K562 (cell line): ENCODE results near the gene LCN12. TPM values are rescaled to one million over a fixed set of nuclear protein-coding genes. Genes with fewer than 3 reads are reported as not detected.
A peak's percentile ranks its signal among the peaks of the same experiment; 100 is the strongest.

Experiments used
- ATF4 ChIP-seq: fragments of 450-650 bp; formaldehyde crosslinking; IDR thresholded peaks from 2 replicates; pipeline ENCODE4 v1.4.0; 2022; ENCODE audit warnings: mild to moderate bottlenecking, moderate library complexity
- CUX1 ChIP-seq: fragments of 200-800 bp; sonication (Bioruptor generic); IDR thresholded peaks from 2 replicates; pipeline ENCODE4 v1.6.1; 2016; ENCODE audit warnings: missing genetic modification characterization, missing compliant biosample characterization
- DLX4 ChIP-seq: fragments of 250-450 bp; sonication (Bioruptor Pico); IDR thresholded peaks from 2 replicates; pipeline ENCODE4 v1.6.1; 2021; ENCODE audit warnings: mild to moderate bottlenecking
- GATAD2B ChIP-seq: fragments of 450-650 bp; IDR thresholded peaks from 2 replicates; pipeline ENCODE4 v1.6.1; 2017; ENCODE audit warnings: mild to moderate bottlenecking, borderline replicate concordance
- GTF2F1 ChIP-seq: IDR thresholded peaks from 2 replicates; pipeline ENCODE4 v1.6.1; 2011; ENCODE audit warnings: low read depth, low read length, improper control_type of control experiment
- HINFP ChIP-seq: fragments of 450-650 bp; conservative IDR thresholded peaks from 2 replicates; pipeline ENCODE4 v1.6.1; 2016; ENCODE audit warnings: missing genetic modification characterization, low read depth, mild to moderate bottlenecking, control low read depth, missing compliant biosample characterization
- KAT8 ChIP-seq: fragments of 450-650 bp; IDR thresholded peaks from 2 replicates; pipeline ENCODE4 v1.6.1; 2016; ENCODE audit warnings: low read depth, mild to moderate bottlenecking
- LEF1 ChIP-seq: fragments of 450-650 bp; IDR thresholded peaks from 2 replicates; pipeline ENCODE4 v1.6.1; 2016; ENCODE audit warnings: mild to moderate bottlenecking
- RBM25 ChIP-seq: fragments of 200-400 bp; formaldehyde crosslinking; IDR thresholded peaks from 2 replicates; pipeline ENCODE4 v1.6.1; 2018; ENCODE audit warnings: low read length, low read depth, moderate library complexity; ENCODE audit not compliant: severe bottlenecking
- SAFB ChIP-seq: fragments of 200-400 bp; formaldehyde crosslinking; IDR thresholded peaks from 2 replicates; pipeline ENCODE4 v1.6.1; 2017; ENCODE audit warnings: low read depth, low read length, borderline replicate concordance
- SNRNP70 ChIP-seq: fragments of 200-400 bp; formaldehyde crosslinking; optimal IDR thresholded peaks from 2 replicates; pipeline ENCODE3; 2017; ENCODE audit warnings: low read depth, low read length
- THRAP3 ChIP-seq: fragments of 450-650 bp; IDR thresholded peaks from 2 replicates; pipeline ENCODE4 v1.6.1; 2016; ENCODE audit warnings: mild to moderate bottlenecking, inconsistent platforms, borderline replicate concordance
- TOE1 ChIP-seq, 2 experiments: fragments of 450-650 bp in 1 of 2; sonication (generic) in 1 of 2; formaldehyde crosslinking in 1 of 2; IDR thresholded peaks; 2 replicates each; pipeline versions ENCODE4 v1.7.1 to v1.8.0; 2016 to 2022; ENCODE audit warnings: borderline replicate concordance in 2 of 2, mild to moderate bottlenecking in 2 of 2, antibody characterized with exemption in 1 of 2, inconsistent platforms in 1 of 2, low read depth in 1 of 2, missing genetic modification reagents in 1 of 2, moderate library complexity in 1 of 2
- USF1 ChIP-seq: sonication (generic); formaldehyde crosslinking; IDR thresholded peaks from 2 replicates; pipeline ENCODE4 v1.9.0; 2022; ENCODE audit warnings: mild to moderate bottlenecking, missing genetic modification reagents
- ZBTB12 ChIP-seq: fragments of 250-450 bp; sonication (Bioruptor Pico); IDR thresholded peaks from 2 replicates; pipeline ENCODE4 v1.4.0; 2020
- ZNF124 ChIP-seq: sonication (generic); formaldehyde crosslinking; IDR thresholded peaks from 2 replicates; pipeline ENCODE4 v1.8.1; 2022; ENCODE audit warnings: missing genetic modification reagents
- polyA plus RNA-seq, 8 experiments: library from polyadenylated mRNA; depleted of rRNA in 4 of 8; stranded (reverse) in 5 of 8; unstranded in 3 of 8; fragments of >200 nt; fragmentation: Nextera tagmentation in 2 of 8; fragmentation: Illumina TruSeq in 1 of 8; extraction: Ambion mirVana in 2 of 8; extraction: Trizol in 1 of 8; gene quantifications; 2 replicates each; pipeline versions ENCODE4 v1.2.1 to v1.2.3, GENCODE V29; 2011 to 2014; ENCODE audit warnings: inconsistent platforms in 1 of 8, missing spikeins in 1 of 8
- total RNA-seq, 7 experiments: library from RNA; depleted of rRNA in 6 of 7; stranded (reverse); fragments of >200 nt in 6 of 7; fragmentation: Illumina TruSeq in 2 of 7; extraction: Trizol in 2 of 7; gene quantifications; 2 replicates each; pipeline versions ENCODE4 v1.2.1 to v1.2.3, GENCODE V29; 2011 to 2021; ENCODE audit warnings: low replicate concordance in 1 of 7

LCN12 gene
- total and polyA plus RNA-seq, 9 of the 15 experiments (the other 6 are each of a cell fraction or from before 2014, with no cell fraction given) = 0.05 TPM; not detected in 8

GRCh38 chr9:136944519-136945332 lies 7.3 kb upstream of the LCN12 start, which contains the start of the genes C8G and FBXW5 (continued):
- TF ChIP-seq CUX1 (CRISPR knock-in tag) (no peak), ZBTB12 (CRISPR knock-in tag) (peak; percentile 83), DLX4 (no peak), LEF1 (peak; percentile 75), TOE1 (IDR thresholded peaks at IDR 0.05; ENCODE audit: borderline replicate concordance) (peak; percentile 85), TOE1 (CRISPR knock-in tag; IDR thresholded peaks at IDR 0.05; ENCODE audit: borderline replicate concordance, low read depth) (no peak), HINFP (no peak), GTF2F1 (no peak), SAFB (0 out of 2 replicates have a peak, but pooled peaks have one; percentile 38), ZNF124 (no peak), GATAD2B (no peak; the same call in 1 of the 2 replicates), USF1 (CRISPR knock-in tag) (peak; percentile 48), RBM25 (no peak), ATF4 (CRISPR knock-in tag) (0 out of 2 replicates have a peak, but pooled peaks have one; percentile 31), THRAP3 (no peak), KAT8 (no peak), SNRNP70 (no peak)
